GM19099 (cell line): ENCODE measurements around the gene ACE2.

Experiments used
- POLR2A ChIP-seq: IDR thresholded peaks from 3 replicates; pipeline ENCODE4 v1.6.1; 2011; ENCODE audit warnings: low read depth; ENCODE audit not compliant: insufficient read length; ENCODE audit errors: extremely low read depth

The ACE2 gene

GRCh38 chrX:15546745-15547144 is 54.0 kb downstream of the ACE2 start:
- TF ChIP-seq POLR2A = no peak

- TF ChIP-seq POLR2A = no peak
These were observed 70.4 kb downstream of the ACE2 start for GRCh38 chrX:15530318-15530717.

- TF ChIP-seq POLR2A = no peak
These were observed 71.6 kb downstream of the ACE2 start for GRCh38 chrX:15529165-15529564.

- TF ChIP-seq POLR2A = no peak
These were observed 74.9 kb downstream of the ACE2 start for GRCh38 chrX:15525664-15526416.

GRCh38 chrX:15524417-15524816 is 76.3 kb downstream of the ACE2 start:
- no peak for TF ChIP-seq POLR2A

GRCh38 chrX:15523088-15523487 is 77.7 kb downstream of the ACE2 start:
- no peak for TF ChIP-seq POLR2A

- TF ChIP-seq POLR2A = no peak
These were observed 78.3 kb downstream of the ACE2 start for GRCh38 chrX:15522464-15522863.

- TF ChIP-seq POLR2A = no peak
These were observed 84.8 kb downstream of the ACE2 start for GRCh38 chrX:15515931-15516330.

- no peak for TF ChIP-seq POLR2A
These were observed 86.5 kb downstream of the ACE2 start for GRCh38 chrX:15514279-15514678.

- no peak for TF ChIP-seq POLR2A
These were observed 88.3 kb downstream of the ACE2 start for GRCh38 chrX:15512401-15512965.

- no peak for TF ChIP-seq POLR2A
These were observed 89.2 kb downstream of the ACE2 start for GRCh38 chrX:15511563-15511962.
